Glomerular visceral epithelial cell (primary cell): Measurements from ENCODE around the gene MADCAM1.
"Not testable (repeated sequence)": the region's sequence is repeated elsewhere in the genome, so short reads cannot be mapped to it uniquely, and the experiment has no call there.

Source experiments
- DNase-seq: peaks from one replicate; pipeline ENCODE4 v3.0.0-alpha.2; 2016; ENCODE audit errors: extremely low spot score

Gene MADCAM1

GRCh38 chr19:496112-496665 lies at the start of gene MADCAM1:
TSS of gene MADCAM1 (plus strand) at chr19:496486. CDS start at chr19:496500, 14 bp downstream.
- no peak for DNase-seq

GRCh38 chr19:447064-447426 lies 49.2 kb upstream of the MADCAM1 start:
- DNase-seq = no peak

- DNase-seq = no peak
Observed at GRCh38 chr19:447816-448560, 48.3 kb upstream of the MADCAM1 start.

GRCh38 chr19:449916-450315 lies 46.4 kb upstream of the MADCAM1 start:
- no peak for DNase-seq

- DNase-seq = not testable (repeated sequence)
Observed at GRCh38 chr19:450912-451481, 45.3 kb upstream of the MADCAM1 start.

- DNase-seq = no peak
Observed at GRCh38 chr19:452829-453228, 43.5 kb upstream of the MADCAM1 start.

- DNase-seq = no peak
Observed at GRCh38 chr19:453606-454005, 42.7 kb upstream of the MADCAM1 start.

GRCh38 chr19:455031-455705 lies 41.1 kb upstream of the MADCAM1 start:
- no peak for DNase-seq

GRCh38 chr19:455851-456546 lies 40.3 kb upstream of the MADCAM1 start:
- no peak for DNase-seq

- no peak for DNase-seq
Observed at GRCh38 chr19:456547-457110, 39.7 kb upstream of the MADCAM1 start.

- DNase-seq = no peak
Observed at GRCh38 chr19:457636-458035, 38.6 kb upstream of the MADCAM1 start.

- no peak for DNase-seq
Observed at GRCh38 chr19:458091-459042, 37.9 kb upstream of the MADCAM1 start.

GRCh38 chr19:459724-460511 lies 36.4 kb upstream of the MADCAM1 start:
- DNase-seq = peak; percentile 38

GRCh38 chr19:460877-461720 lies 35.2 kb upstream of the MADCAM1 start, which contains the start of gene SHC2:
TSS of gene SHC2 (minus strand) at chr19:461033. CDS start at chr19:460996, 37 bp downstream.
- DNase-seq = no peak

- DNase-seq = no peak
Observed at GRCh38 chr19:461721-462551, 34.4 kb upstream of the MADCAM1 start.

- DNase-seq = no peak
Observed at GRCh38 chr19:463483-464207, 32.6 kb upstream of the MADCAM1 start.

GRCh38 chr19:464208-464545 lies 32.1 kb upstream of the MADCAM1 start:
- DNase-seq = no peak
